Skeletal muscle tissue (tissue), 4 donors: ENCODE measurements around the gene KCNAB1. TPM values are rescaled to one million over a fixed set of nuclear protein-coding genes. Genes with fewer than 3 reads are reported as not detected.

Source experiments
- H3K27ac ChIP-seq: one replicate; pipeline ENCODE4 v1.7.0; 2013; ENCODE audit warnings: mild to moderate bottlenecking, low read depth, low read length, inconsistent platforms
- H3K27me3 ChIP-seq, 3 donors: one replicate each; pipeline ENCODE4 v1.7.0; 2013; ENCODE audit warnings: low read length in 3 of 3; ENCODE audit not compliant: control insufficient read depth in 3 of 3, insufficient read depth in 3 of 3
- H3K36me3 ChIP-seq, 3 donors: one replicate each; pipeline ENCODE4 v1.7.0; 2013; ENCODE audit warnings: low read length in 3 of 3; ENCODE audit not compliant: control insufficient read depth in 3 of 3, insufficient read depth in 3 of 3
- H3K4me1 ChIP-seq, 3 donors: one replicate each; pipeline ENCODE4 v1.7.0; 2013; ENCODE audit warnings: low read length in 3 of 3, mild to moderate bottlenecking in 3 of 3; ENCODE audit not compliant: control insufficient read depth in 3 of 3, insufficient read depth in 3 of 3
- H3K4me3 ChIP-seq, 3 donors: one replicate each; pipeline ENCODE4 v1.7.0; 2013; ENCODE audit warnings: low read length in 3 of 3
- H3K9ac ChIP-seq, 3 donors: one replicate each; pipeline ENCODE4 v1.7.0; 2013; ENCODE audit warnings: low read length in 3 of 3, mild to moderate bottlenecking in 3 of 3, moderate library complexity in 2 of 3, low read depth in 1 of 3
- H3K9me3 ChIP-seq, 3 donors: one replicate each; pipeline ENCODE4 v1.7.0; 2013; ENCODE audit warnings: low read length in 3 of 3; ENCODE audit not compliant: control insufficient read depth in 3 of 3
- total RNA-seq: library from RNA; depleted of rRNA; stranded (reverse); fragments of >200 nt; gene quantifications from one replicate; pipeline ENCODE4 v1.2.3, GENCODE V29; 2014
- donor health status: Osteomylitis.

The KCNAB1 gene
- total RNA-seq, 1 donor from 2014 or later, result 4.2 TPM

DNA sequence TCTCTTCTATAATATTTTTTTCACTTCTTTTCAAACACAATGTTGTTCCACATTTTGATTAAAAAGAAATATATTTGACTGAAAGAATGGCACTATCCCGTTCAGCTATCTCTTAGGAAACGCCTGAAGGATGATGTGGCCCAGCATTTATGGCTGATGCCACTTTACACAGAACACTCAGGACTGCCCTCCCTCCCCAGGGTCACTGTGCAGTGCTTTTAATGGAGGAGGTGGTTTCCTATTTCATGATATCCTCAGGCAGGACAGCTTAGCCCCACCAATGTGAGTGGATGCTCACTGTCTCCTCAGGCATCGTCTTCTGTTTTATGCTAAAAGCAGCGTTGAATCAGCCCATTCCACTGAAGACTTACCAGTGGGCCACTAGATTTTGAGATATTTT, 135.9 kb downstream of the KCNAB1 start:
- H3K36me3 ChIP-seq, result no peaks in the 10 kb centered on the region
- H3K4me3 ChIP-seq, result no peak overlapping the region
- H3K27ac ChIP-seq, result no peak overlapping the region
- no peaks in the 10 kb centered on the region for H3K9me3 ChIP-seq
- peaks cover 0 to 2% (median 0%) of the 10 kb centered on the region in 3 donors for H3K4me1 ChIP-seq
- H3K9ac ChIP-seq, result no peak overlapping the region
- no peaks in the 10 kb centered on the region for H3K27me3 ChIP-seq

DNA sequence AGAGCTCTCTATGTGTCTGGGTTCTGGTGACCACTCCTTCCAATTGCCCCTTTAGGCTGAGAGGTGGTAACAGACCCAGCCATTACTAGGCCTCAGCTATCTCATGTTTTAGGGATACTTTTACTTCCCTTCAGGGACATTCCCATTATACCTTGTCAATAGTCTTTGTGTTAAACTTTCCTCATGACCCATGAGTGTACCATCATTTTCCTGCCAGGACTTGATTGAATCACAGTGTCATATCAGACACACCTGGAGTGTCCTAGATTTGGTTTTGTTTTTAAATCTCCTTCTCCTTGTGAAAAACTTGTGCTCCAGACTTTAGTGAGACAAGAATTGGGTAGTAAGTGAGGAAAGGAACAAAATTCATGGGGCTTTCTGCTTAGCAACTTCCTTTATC, 136.6 kb downstream of the KCNAB1 start:
- no peaks in the 10 kb centered on the region for H3K9me3 ChIP-seq
- no peaks in the 10 kb centered on the region for H3K27me3 ChIP-seq
- no peak overlapping the region for H3K27ac ChIP-seq
- peaks cover 0 to 2% (median 0%) of the 10 kb centered on the region in 3 donors for H3K4me1 ChIP-seq
- no peaks in the 10 kb centered on the region for H3K36me3 ChIP-seq
- H3K4me3 ChIP-seq, result no peak overlapping the region
- H3K9ac ChIP-seq, result no peak overlapping the region

DNA sequence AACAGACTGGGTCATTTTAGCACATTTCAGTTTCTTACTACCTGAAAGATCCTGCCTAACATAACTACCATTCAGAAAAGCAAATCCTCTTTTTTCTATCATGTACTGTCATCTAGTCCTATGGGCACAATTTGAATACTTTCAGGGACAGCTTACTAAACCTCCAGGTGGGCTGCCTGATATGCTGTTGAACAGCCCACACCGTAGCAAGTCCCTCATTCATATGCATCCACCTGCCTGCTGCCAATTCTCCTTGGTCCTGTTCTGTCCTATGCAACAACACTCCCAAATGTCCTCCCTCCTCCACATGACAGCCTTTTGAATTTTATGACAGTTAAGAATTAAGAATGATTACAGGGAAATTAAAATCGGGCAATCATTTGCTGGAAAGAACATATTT, 137.9 kb downstream of the KCNAB1 start:
- no peaks in the 10 kb centered on the region for H3K36me3 ChIP-seq
- no peak overlapping the region for H3K27ac ChIP-seq
- no peak overlapping the region for H3K4me3 ChIP-seq
- H3K9me3 ChIP-seq, result no peaks in the 10 kb centered on the region
- H3K27me3 ChIP-seq, result no peaks in the 10 kb centered on the region
- peaks cover 0 to 2% (median 0%) of the 10 kb centered on the region in 3 donors for H3K4me1 ChIP-seq
- H3K9ac ChIP-seq, result no peak overlapping the region

GRCh38 chr3:156259896-156260295, 139.5 kb downstream of the KCNAB1 start:
- Histone ChIP-seq H3K36me3 (no peaks in the 10 kb centered on the region), H3K27me3 (no peaks in the 10 kb centered on the region), H3K27ac (no peak overlapping the region), H3K4me3 (no peak overlapping the region), H3K9ac (no peak overlapping the region), H3K9me3 (no peaks in the 10 kb centered on the region), H3K4me1 (peaks cover 0 to 2% (median 0%) of the 10 kb centered on the region in 3 donors)

GRCh38 chr3:156260331-156260730, 140.0 kb downstream of the KCNAB1 start:
- H3K4me3 ChIP-seq, result no peak overlapping the region
- no peaks in the 10 kb centered on the region for H3K9me3 ChIP-seq
- no peaks in the 10 kb centered on the region for H3K27me3 ChIP-seq
- H3K36me3 ChIP-seq, result no peaks in the 10 kb centered on the region
- H3K4me1 ChIP-seq, result peaks cover 0 to 2% (median 0%) of the 10 kb centered on the region in 3 donors
- no peak overlapping the region for H3K9ac ChIP-seq
- no peak overlapping the region for H3K27ac ChIP-seq

DNA sequence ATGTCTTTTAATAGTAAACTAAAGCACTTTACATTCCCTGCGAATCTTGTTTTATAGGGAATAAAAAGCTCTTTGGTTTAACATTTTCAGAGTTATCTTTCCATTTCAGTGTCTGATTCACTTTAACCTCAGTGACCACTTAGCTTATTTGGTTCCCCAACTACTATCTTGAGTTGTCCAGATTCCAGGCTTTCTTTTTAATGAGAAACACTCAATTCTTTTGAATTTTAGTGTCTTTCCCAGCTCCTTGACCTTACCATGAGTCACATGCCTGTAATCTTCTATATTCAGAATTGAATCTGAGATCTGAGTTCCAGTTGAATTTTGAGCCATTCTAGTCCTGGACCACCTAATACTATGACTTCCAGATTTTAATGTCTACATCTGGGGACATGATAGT, 144.4 kb downstream of the KCNAB1 start:
- no peak overlapping the region for H3K27ac ChIP-seq
- no peaks in the 10 kb centered on the region for H3K9me3 ChIP-seq
- no peaks in the 10 kb centered on the region for H3K27me3 ChIP-seq
- H3K4me1 ChIP-seq, result no peaks in the 10 kb centered on the region
- H3K9ac ChIP-seq, result no peak overlapping the region
- no peaks in the 10 kb centered on the region for H3K36me3 ChIP-seq
- no peak overlapping the region for H3K4me3 ChIP-seq

GRCh38 chr3:156271508-156271907, 151.1 kb downstream of the KCNAB1 start:
- no peaks in the 10 kb centered on the region for H3K4me1 ChIP-seq
- no peak overlapping the region for H3K4me3 ChIP-seq
- no peaks in the 10 kb centered on the region for H3K27me3 ChIP-seq
- H3K36me3 ChIP-seq, result no peaks in the 10 kb centered on the region
- no peak overlapping the region for H3K9ac ChIP-seq
- no peaks in the 10 kb centered on the region for H3K9me3 ChIP-seq
- H3K27ac ChIP-seq, result no peak overlapping the region

GRCh38 chr3:156271995-156272719, 151.8 kb downstream of the KCNAB1 start:
- Histone ChIP-seq H3K4me1 (no peaks in the 10 kb centered on the region), H3K9me3 (no peaks in the 10 kb centered on the region), H3K36me3 (no peaks in the 10 kb centered on the region), H3K27ac (no peak overlapping the region), H3K9ac (no peak overlapping the region), H3K4me3 (no peak overlapping the region), H3K27me3 (no peaks in the 10 kb centered on the region)

GRCh38 chr3:156273111-156273694, 152.8 kb downstream of the KCNAB1 start:
- no peak overlapping the region for H3K27ac ChIP-seq

GRCh38 chr3:156274791-156275190, 154.4 kb downstream of the KCNAB1 start:
- H3K36me3 ChIP-seq, result no peaks in the 10 kb centered on the region
- H3K27ac ChIP-seq, result no peak overlapping the region
- no peak overlapping the region for H3K4me3 ChIP-seq
- no peaks in the 10 kb centered on the region for H3K9me3 ChIP-seq
- H3K9ac ChIP-seq, result no peak overlapping the region
- H3K4me1 ChIP-seq, result no peaks in the 10 kb centered on the region
- H3K27me3 ChIP-seq, result no peaks in the 10 kb centered on the region

More at GRCh38 chr3:156273111-156273694, 152.8 kb downstream of the KCNAB1 start:
- no peak overlapping the region for H3K4me3 ChIP-seq
- H3K36me3 ChIP-seq, result no peaks in the 10 kb centered on the region
- H3K4me1 ChIP-seq, result no peaks in the 10 kb centered on the region
- H3K9ac ChIP-seq, result no peak overlapping the region
- H3K9me3 ChIP-seq, result no peaks in the 10 kb centered on the region
- no peaks in the 10 kb centered on the region for H3K27me3 ChIP-seq
